SK-N-MC (cell line): Measurements from ENCODE around the gene CLCN3.

Source experiments
- EZH2 ChIP-seq: fragments of 200-600 bp; sonication (generic); IDR thresholded peaks from one replicate; pipeline ENCODE4 v1.6.1; 2017; ENCODE audit warnings: antibody characterized with exemption
- FOXP2 ChIP-seq: optimal IDR thresholded peaks from 2 replicates; pipeline ENCODE3; 2011; ENCODE audit warnings: mild to moderate bottlenecking, moderate library complexity; ENCODE audit not compliant: insufficient read depth; ENCODE audit errors: extremely low read length, control extremely low read depth

GRCh38 chr4:169583563-169583962, 36.8 kb upstream of the CLCN3 start:
- TF ChIP-seq FOXP2 (no peak), EZH2 (no peak)
